Body of pancreas (tissue), 4 donors: ENCODE data around the gene MIB2.

Experiments used
- POLR2A ChIP-seq, 3 donors: fragments of 450-650 bp; IDR thresholded peaks; one replicate each; pipeline ENCODE4 v1.6.1; 2016; ENCODE audit warnings: antibody characterized with exemption in 3 of 3, mild to moderate bottlenecking in 2 of 3
- TF ChIP-seq, protein P1 (sequence below), 7 experiments: fragments of 450-650 bp in 4 of 7; fragments of 200-600 bp in 3 of 7; sonication (generic) in 3 of 7; IDR thresholded peaks; one replicate each; pipeline ENCODE4 v1.5.1; 2016 to 2019; ENCODE audit warnings: antibody characterized with exemption in 7 of 7

DNA sequence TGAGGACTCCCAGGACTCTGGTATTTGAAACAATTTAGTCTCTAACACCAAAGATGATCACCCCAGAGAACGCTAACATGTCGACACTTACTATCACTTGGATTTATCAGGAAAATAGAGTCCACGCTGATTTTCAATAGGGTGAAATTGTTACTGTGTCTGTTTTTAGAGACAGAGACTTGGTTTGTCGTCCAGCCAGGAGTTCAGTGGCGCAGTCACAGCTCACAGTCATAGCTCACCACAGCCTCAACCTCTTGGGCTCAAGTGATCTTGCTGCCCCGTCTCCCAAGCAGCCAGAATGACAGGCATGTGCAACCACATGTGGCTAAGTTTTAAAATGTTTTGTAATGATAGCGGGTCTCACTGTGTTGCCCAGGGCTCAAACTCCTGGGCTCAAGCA lies 46.0 kb upstream of the MIB2 start:
- TF ChIP-seq, protein P1, sequence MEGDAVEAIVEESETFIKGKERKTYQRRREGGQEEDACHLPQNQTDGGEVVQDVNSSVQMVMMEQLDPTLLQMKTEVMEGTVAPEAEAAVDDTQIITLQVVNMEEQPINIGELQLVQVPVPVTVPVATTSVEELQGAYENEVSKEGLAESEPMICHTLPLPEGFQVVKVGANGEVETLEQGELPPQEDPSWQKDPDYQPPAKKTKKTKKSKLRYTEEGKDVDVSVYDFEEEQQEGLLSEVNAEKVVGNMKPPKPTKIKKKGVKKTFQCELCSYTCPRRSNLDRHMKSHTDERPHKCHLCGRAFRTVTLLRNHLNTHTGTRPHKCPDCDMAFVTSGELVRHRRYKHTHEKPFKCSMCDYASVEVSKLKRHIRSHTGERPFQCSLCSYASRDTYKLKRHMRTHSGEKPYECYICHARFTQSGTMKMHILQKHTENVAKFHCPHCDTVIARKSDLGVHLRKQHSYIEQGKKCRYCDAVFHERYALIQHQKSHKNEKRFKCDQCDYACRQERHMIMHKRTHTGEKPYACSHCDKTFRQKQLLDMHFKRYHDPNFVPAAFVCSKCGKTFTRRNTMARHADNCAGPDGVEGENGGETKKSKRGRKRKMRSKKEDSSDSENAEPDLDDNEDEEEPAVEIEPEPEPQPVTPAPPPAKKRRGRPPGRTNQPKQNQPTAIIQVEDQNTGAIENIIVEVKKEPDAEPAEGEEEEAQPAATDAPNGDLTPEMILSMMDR (IDR thresholded peaks at IDR 0.05), result no peak
- TF ChIP-seq POLR2A (IDR thresholded peaks at IDR 0.05), result no peak
